NCI-H128 (cell line): ENCODE measurements around the gene MTIF3.

Source experiments
- DNase-seq: peaks from one replicate; lab custom pipeline; 2025; ENCODE audit not compliant: unreplicated experiment; lab: John Stamatoyannopoulos, UW

Gene MTIF3

DNA sequence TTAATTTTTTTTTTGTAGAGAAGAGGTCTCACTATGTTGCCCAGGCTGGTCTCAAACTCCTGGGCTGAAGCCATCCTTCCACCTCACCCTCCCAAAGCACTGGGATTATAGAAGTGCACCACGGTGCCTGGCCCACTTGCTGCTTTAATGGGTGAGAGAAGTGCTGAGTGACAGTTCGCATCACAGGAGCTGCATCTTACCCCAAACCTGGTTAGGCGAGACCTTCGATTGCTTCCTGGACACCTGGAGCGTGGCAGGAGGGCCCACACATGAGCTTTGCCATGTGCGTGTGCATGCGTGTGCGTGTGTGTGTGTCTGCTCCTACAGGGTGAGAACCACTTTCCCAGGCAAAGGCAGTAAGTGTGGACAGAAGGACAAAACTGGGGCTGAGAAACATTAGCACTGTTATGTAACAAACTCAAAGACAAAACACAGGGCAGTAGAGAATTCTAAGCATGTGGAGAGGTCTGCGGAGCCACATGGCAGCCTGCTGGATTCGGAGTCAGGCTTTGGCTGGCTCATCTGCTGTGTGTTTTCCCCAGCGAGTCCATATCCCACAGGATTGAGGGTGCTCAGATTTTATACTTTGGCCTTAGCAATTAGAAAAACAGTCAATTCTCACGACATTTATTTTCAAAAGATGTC is 11.7 kb upstream of the MTIF3 start:
- no peak for DNase-seq

DNA sequence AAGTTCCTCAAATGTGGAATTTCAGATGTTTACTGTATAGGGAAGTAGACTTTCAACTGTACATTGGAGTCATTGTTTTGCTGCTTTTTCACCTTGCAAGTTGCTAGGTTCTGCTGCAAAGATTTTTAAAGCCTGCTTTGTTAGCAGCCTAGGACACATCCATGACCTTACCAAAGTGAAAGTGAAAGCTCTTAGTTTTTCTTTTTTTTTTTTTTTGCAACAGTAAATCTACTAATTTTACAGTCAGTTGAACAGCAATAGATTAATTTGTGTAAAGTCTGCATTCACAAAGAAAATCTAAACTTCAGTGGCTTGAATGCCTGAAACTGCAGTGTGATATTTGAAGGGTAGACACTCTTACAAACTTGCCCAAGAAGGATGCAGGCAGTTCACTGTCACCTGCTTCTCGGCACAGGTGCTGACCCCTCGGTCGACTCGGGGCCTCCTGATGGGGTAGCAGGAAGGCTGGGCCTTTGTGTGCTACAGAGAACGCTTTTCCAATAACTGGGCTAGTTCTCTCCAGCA is 5.0 kb upstream of the MTIF3 start:
- no peak for DNase-seq

DNA sequence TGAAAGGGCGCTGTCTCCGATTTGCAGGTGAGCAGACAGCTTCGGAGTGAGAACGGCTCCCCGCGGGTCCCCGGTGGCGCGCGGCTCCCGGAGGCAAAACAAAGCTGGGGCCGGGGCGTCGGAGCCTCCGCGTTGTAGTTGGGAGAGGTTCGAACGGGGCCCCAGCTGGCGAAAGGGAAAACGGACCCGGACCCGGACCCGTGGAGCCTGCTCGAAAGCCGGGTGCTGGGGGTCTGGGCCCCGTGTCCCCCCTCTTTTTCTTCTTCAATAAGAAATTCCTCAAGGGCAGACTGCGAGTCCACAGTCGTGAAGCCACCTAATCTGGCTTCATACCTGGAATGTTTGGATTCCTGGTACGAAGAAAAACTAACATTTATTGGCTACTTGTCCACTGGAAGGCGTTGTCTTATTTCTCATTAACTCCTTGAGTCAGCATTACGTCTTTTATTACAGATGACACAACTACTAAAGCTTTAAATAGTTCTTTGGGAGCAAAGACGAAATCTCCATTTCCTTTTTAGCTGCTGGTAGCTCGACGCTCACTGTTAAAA is 632 bp upstream of the MTIF3 start:
- no peak for DNase-seq

DNA sequence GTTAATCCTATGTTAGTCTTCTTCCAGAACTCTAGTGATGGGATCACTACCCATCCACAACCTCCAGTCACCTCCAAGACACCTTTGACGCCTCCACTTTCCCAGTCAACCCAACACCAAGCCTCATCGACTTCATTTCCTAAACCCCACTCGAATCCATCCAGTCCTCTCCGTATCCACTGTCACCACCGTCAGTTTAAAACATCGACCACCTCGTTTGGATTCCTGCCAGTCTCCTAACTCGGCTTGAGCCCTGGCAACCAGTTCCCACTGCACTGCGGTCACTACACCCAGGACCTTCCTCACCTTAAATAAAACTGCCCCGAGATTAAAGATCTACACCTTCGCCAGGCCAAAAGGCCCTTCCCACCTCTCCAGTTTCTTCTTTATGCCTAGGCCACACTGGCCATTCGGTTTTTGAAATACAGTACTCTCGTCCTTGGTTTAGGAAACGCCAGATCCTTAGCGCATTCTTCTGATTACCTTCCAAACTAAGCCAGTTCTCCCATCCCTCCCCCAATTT is 1.2 kb downstream of the MTIF3 start:
- DNase-seq: no peak

DNA sequence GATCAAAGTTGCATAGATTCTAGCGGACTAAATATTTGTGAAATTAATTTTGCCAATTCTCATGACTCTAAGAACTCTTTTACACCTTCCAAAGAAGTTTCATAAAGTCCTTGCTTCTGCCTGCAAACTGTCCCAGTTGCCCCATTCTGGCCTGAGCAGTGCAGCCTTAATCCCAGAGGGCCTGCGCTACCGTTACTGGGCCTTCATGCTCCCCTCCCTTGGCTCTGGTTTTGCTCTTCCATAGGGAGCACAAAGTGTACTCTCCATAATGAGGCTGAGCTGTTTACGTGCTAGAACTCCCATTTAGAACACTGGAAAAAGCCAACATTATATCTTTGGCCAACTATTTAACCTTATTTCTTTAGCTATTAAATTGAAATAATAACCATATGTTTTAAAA is 2.1 kb downstream of the MTIF3 start:
- DNase-seq: no peak

DNA sequence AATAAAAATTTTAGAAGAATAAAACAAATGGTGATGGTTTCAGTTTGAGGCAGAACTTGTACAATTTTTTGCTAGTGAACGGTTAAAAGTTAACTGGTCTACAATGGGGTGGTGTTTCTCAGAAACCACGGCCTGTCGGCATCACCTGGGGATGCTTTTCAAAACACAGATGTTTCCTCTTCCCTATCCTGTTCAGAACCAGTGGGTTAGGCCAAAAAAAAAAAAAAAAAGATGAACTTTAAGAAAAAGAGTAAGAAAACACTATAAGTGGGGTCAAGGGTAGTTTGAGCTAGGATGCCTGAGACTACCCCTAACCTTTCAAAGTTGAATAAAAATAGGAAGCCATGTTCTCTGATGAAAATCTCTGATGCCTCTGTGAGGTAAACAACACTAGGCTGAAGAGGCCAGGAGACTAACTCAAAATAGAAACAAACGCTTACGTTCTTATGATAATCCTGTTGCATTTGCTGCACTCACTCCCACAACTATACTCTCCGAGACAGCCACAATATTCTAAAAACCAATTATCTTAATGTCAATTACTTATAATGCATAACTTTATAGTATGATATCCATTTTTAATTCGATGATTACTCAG is 3.3 kb downstream of the MTIF3 start:
- DNase-seq: no peak

DNA sequence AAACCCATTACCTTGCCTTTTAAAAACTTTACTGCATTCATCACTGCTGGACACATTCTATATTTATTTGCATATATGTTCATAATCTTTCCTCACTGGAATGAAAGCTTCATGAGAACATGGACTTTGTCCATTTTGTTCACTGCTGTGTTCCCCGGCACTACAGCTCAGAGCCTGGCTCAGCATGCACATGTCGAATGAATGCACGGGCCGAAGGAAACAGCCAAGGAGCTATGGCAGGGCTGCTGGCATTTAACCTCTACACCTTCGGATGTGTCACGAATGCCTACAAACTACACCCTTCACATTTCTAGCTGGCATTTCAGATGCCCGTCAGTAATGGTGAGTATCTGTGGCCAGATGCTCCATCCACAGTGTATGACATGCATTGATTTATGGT is 7.6 kb downstream of the MTIF3 start:
- DNase-seq: no peak

DNA sequence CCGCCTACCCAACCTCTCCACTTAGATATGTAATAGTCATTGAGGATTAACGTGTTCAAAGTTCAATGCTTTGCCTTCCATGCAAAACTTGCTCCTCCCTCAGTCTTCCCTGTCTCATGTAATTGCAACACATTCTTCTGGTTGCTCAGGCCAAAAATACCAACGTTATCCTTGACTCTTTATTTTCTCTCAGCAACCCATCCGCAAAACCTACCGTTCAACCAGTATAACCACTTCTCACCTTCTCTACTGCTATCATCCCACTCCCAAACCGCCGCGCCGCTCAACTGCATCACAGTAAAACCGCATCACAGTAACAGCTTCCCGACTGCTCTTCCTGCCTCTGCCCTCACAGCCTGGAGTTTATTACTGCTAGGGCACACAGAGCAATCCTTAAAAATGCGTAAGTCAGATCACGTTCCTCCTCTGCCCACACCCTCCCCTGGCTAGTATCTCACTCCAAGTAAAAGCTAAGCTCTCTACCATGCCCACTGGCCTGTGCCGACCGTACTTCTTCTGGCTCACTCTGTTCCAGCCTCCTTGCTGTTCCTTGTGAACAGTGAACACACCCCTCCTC is 8.2 kb downstream of the MTIF3 start:
- DNase-seq: no peak

DNA sequence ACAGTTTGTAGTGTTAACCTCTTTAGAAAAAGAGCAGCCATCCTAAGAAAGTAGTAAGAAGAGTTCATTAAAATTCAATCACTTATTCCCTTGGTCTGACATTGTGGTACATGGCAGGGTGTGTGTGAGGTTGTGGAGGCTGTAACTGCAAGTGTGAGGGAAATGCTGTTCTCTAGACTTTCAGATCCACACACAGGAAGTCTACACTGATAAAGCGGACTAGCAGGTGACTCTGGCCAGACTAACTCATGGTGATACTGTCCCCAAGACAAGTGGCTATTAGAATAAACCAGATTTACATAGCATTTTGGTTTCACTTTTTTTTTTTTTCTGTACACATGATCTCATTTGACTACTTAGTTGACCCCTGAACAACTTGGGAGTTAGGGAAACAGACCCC is 10.0 kb downstream of the MTIF3 start:
- no peak for DNase-seq

DNA sequence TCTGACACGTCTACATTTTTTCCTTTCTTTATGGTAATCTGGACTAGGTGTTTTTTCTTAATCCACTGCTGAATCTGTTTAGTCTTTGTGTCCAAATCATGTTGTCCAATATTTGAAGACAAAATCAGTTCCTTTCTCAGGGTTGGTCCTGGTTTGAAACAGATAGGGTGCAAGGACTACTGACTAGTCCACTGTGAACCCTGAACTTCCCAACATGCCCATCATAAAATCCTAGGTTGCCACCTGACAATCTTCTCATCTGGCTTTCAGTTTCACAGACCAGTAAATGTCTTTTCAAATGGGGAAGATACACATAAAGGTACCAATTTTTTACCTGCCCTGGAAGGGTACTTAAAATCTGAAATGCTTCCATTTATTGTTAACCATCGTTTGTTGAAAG is 13.2 kb downstream of the MTIF3 start:
- DNase-seq: no peak

DNA sequence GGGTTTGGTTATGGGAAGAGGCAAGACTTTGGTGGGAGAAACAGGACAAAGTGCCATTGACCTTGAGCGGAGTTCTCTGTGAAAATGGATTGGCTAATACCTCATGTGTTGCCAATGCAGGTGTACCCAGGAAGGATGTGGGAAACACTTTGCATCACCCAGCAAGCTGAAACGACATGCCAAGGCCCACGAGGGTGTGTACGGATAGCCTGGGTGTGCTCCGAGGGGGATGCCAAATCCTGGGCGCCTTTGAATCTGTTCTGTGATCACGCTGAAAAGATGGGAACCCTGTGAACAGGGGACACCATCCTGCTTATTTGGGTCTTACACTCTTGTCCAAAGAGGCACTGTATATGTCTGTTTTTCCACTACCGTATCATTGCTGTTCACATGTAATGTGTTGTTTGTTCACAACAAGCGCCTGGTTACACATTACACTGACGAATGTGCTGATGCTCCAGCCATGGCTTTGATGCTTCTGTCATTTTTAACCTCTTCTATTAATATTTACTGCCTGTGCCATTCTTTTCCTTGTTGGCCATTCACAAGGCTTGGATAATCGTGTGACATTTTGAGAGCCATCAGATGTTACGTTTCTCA is 17.7 kb downstream of the MTIF3 start:
- DNase-seq: no peak

DNA sequence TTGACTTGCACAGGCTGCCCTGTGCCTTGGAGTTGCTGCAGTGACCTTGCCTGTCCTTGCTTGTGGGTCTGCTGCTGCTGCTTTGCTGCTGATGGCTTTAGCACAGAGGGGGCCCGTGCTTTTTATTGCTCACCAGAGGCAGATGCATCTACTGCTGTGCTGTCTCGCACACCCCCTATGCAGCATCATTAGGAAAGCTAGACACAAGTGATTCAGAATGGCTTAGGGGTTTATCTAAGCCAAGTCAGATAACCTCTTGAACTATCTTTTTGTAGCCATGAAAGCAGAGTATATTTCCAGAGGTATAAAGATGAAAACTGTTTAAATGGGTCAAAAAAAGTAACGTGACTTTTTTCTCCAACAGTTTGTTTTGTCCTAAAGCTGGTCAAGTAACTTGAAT is 18.2 kb downstream of the MTIF3 start:
- no peak for DNase-seq

DNA sequence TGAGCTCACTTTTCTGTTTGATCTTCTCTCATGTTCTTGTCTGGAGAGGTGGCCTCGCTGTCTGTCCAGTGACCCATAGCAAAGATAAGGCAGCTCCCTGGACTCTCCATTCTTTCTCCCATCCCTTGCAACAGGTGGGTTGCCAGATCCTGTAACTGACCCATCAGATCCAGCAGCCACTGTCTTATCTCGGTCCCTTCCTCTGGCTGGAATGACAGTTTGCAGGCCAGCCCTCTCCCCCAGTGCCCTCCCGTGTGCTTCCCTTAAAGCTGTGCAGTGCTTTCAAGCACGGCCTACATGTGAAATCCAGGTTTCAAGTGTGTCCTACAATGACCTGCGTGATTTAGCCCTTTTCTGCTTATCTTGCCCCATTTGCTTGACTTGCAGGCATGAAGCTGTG is 22.2 kb downstream of the MTIF3 start:
- DNase-seq: no peak

DNA sequence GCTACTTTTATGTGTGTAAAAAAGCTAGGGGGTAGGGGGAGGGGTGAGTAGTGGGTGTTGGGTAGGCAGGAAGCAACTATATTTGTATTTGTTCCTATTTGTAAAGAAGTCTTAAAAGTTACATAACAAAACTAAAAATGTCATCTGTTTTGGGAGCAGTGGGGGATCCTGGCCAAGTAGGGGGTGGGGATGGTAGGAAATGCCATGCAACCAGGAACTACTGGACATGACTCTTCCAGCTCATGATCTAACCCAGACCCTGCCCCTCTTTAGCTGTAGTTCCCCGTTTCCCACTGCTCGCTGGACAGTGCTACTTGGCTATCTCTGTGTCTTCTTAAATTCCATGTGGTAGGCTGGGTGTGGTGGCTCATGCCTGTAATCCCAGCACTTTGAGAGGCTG is 22.7 kb downstream of the MTIF3 start:
- no peak for DNase-seq

DNA sequence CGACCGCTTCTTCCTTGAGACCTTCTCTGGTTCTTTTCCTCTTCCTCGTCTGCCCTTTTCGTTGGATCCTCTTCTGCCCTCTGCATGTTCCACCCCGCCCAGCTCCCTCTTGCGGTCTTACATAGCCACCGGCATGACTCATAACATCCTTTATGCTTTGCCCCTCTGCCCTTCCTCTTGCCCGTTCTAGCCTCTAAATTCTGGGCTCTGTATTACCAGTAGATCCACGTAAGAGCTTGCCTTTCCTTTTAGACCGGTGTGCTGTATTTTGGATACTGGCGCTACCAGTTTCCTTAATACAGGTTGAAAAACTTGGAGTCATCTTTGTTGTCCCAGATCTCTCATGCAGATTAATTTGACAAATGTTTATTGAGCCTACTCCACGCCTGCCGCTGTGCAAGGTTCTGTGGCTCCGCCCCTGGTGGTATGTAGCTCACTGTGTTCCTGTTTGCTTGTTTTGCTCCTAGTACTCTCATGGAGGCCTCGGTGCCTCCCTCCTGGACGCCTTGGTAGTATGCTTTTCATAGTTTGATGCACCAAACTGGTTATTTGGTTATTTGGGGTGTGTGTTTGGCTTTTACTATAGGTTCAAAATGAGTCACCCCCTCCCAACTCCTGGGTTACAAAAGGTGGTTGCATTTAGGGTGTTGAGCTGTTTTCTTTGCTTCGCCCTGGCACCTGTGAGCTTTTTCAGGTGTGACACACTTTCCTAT is 24.3 kb downstream of the MTIF3 start:
- no peak for DNase-seq

DNA sequence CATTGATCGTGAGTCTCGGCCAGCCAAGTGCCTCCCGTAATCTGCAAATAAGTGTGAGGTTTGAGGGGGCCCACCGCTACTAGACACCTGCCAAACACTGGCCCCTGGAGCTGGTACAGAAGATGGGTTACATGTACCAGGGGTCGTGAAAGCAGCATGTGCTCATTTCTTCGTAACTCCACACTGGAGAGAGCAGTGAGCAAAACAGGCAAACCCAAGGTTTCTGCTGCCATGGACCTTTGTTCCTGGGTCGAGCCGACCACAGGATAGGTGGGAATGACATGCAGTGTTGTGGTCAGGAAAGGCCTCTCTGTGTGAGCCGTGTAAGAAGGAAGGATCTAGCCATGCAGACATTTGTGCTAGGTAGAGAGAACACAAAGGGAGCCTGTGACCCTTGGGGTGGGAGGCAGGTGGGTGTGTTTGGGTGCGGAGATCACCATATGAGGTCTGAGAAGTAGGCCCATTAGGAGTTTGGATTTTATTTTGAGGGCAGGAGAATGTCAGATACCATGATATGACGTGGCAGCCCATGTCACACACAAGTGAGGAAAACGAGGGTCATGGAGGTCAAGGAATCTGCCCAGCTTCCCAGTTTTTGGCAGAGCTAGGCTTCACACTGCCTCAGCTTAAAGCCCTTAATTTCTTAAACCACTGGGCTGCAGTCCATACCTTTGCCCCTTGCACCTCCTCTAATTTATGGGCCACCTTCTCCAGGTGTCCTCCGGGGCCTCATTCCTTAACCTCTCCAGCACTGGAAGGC is 25.0 kb downstream of the MTIF3 start:
- DNase-seq: no peak

DNA sequence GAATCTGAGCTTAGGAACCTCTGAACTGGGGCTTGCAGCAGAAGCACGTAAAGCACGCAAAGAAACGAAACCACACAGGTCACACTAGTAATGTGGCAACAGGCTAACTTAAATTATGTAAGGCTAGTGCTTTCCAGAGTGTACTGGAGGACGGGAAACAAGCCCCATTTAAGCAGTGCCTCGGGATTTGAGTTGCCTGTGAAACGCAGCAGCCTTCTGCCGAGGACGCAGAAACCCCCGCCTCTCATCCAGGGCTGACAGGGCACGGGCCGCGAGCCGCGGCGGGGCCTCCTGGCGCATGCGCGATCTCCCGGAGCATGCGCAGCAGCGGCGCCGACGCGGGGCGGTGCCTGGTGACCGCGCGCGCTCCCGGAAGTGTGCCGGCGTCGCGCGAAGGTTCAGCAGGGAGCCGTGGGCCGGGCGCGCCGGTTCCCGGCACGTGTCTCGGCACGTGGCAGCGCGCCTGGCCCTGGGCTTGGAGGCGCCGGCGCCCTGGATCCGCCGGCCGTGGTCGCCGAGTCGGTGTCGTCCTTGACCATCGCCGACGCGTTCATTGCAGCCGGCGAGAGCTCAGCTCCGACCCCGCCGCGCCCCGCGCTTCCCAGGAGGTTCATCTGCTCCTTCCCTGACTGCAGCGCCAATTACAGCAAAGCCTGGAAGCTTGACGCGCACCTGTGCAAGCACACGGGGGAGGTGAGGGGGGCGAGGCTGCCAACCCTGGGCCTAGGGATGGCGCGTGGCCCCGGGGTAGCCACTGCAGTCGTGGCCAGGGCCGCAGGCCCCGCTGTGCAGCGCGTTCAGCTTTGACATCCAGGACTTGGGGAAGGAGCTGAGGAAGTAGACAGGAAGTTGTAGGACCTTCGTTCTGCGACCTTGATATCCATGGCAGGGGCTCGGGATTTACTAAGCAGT is 25.9 kb downstream of the MTIF3 start, which contains the start of gene GTF3A:
Gene GTF3A (plus strand): TSS at position 374 of the 912 bp plus-strand sequence.
- DNase-seq: peak; percentile 73

DNA sequence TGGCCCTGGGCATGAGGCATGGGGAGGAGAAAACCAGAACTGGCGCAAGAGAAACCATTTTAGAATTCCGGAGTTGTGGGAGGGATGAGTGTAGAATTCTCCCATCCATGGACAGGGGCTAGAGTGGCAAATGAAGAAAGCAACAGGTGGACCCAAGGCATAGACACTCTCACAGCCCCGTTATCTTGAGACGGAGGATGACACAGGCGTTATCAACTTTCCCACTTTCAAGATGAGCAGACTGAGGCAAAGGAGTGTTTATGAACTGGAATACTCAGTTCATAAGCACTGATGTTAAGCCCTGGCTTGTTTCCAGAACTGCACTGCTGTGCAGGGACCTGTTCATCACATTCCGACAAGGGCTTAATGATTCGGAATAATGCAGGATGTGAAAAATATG is 27.0 kb downstream of the MTIF3 start:
- no peak for DNase-seq
